GM12873 (cell line): ENCODE measurements around the gene GAREM1.

Experiments
- CTCF ChIP-seq: IDR thresholded peaks from 2 replicates; pipeline ENCODE4 v1.5.1; 2012; ENCODE audit warnings: low read depth, mild to moderate bottlenecking, moderate library complexity, low read length, control low read depth; ENCODE audit not compliant: insufficient read depth; ENCODE audit errors: missing control alignments

Gene GAREM1

GRCh38 chr18:32420084-32420750 is 50.5 kb downstream of the GAREM1 start:
- TF ChIP-seq CTCF, result no peak

- no peak for TF ChIP-seq CTCF
Observed at GRCh38 chr18:32418148-32418547, 52.5 kb downstream of the GAREM1 start.

GRCh38 chr18:32405588-32405987 is 65.1 kb downstream of the GAREM1 start:
- TF ChIP-seq CTCF, result no peak

GRCh38 chr18:32401621-32402020 is 69.1 kb downstream of the GAREM1 start:
- TF ChIP-seq CTCF, result no peak

- TF ChIP-seq CTCF, result no peak
Observed at GRCh38 chr18:32393407-32393806, 77.3 kb downstream of the GAREM1 start.

GRCh38 chr18:32391126-32391525 is 79.6 kb downstream of the GAREM1 start:
- TF ChIP-seq CTCF, result no peak

GRCh38 chr18:32389858-32390257 is 80.8 kb downstream of the GAREM1 start:
- no peak for TF ChIP-seq CTCF
